Caco-2 (cell line): ENCODE results near the gene DARS1. TPM values are rescaled to one million over a fixed set of nuclear protein-coding genes. Genes with fewer than 3 reads are reported as not detected.
A peak's percentile ranks its signal among the peaks of the same experiment; 100 is the strongest.

ENCODE experiments used
- Bru-seq: library from RNA; stranded (reverse); fragments of 400-500 nt; gene quantifications from one replicate; lab custom pipeline; 2021; lab: Mats Ljungman, UMichigan
- BruChase-seq, 2 experiments: library from RNA; stranded (reverse); fragments of 400-500 nt; gene quantifications; one replicate each; lab custom pipeline; 2021; lab: Mats Ljungman, UMichigan
- BruUV-seq: library from RNA; stranded (reverse); fragments of 400-500 nt; replicated peaks from 2 replicates; lab custom pipeline; 2021; lab: Mats Ljungman, UMichigan
- CTCF ChIA-PET: fragments of 300-600 bp; sonication (Branson Sonifier 250); formaldehyde crosslinking; loops from one replicate; lab custom pipeline; 2022; ENCODE audit warnings: antibody characterized with exemption; lab: Charles Lee
- POLR2A ChIA-PET: fragments of 300-600 bp; sonication (Branson Sonifier 250); formaldehyde crosslinking; loops from one replicate; lab custom pipeline; 2022; ENCODE audit warnings: antibody characterized with exemption; lab: Charles Lee
- DNase-seq, 2 experiments: peaks; one replicate each; pipeline versions ENCODE4 v3.0.0 to v3.0.0-alpha.2; 2020 to 2022
- H3K27me3 ChIP-seq: replicated peaks from 2 replicates; pipeline ENCODE4 v1.6.0; 2011; ENCODE audit warnings: low read length; ENCODE audit not compliant: control insufficient read depth, insufficient read depth
- H3K36me3 ChIP-seq: 2 replicates; pipeline ENCODE4 v1.5.1; 2011; ENCODE audit warnings: low read length; ENCODE audit not compliant: control insufficient read depth, insufficient read depth
- H3K4me1 ChIP-seq: fragments of 250-450 bp; sonication (Bioruptor Pico); 2 replicates; pipeline ENCODE4 v1.5.1; 2020; ENCODE audit warnings: mild to moderate bottlenecking
- H3K4me3 ChIP-seq: 2 replicates; pipeline ENCODE4 v1.5.1; 2011; ENCODE audit warnings: low read depth, mild to moderate bottlenecking, control low read depth, low read length
- H3K9me3 ChIP-seq: fragments of 250-450 bp; sonication (Bioruptor Pico); 2 replicates; pipeline ENCODE4 v1.5.1; 2020; ENCODE audit warnings: mild to moderate bottlenecking, moderate library complexity
- H3K27ac Mint-ChIP-seq: one replicate; pipeline ENCODE4 v1.8.0; 2022; ENCODE audit warnings: mixed read lengths; ENCODE audit not compliant: unreplicated experiment
- H3K27me3 Mint-ChIP-seq: one replicate; pipeline ENCODE4 v1.8.0; 2022; ENCODE audit warnings: mixed read lengths; ENCODE audit not compliant: insufficient read depth, unreplicated experiment
- H3K36me3 Mint-ChIP-seq: one replicate; pipeline ENCODE4 v1.8.0; 2022; ENCODE audit warnings: mild to moderate bottlenecking, mixed read lengths; ENCODE audit not compliant: insufficient read depth, unreplicated experiment
- H3K4me1 Mint-ChIP-seq: one replicate; pipeline ENCODE4 v1.8.0; 2022; ENCODE audit warnings: low read depth, mixed read lengths; ENCODE audit not compliant: unreplicated experiment
- H3K4me3 Mint-ChIP-seq: one replicate; pipeline ENCODE4 v1.8.0; 2022; ENCODE audit warnings: mild to moderate bottlenecking, moderate library complexity, mixed read lengths; ENCODE audit not compliant: unreplicated experiment
- H3K9me3 Mint-ChIP-seq: one replicate; pipeline ENCODE4 v1.8.0; 2022; ENCODE audit warnings: mixed read lengths; ENCODE audit not compliant: unreplicated experiment
- CTCF ChIP-seq, 2 experiments: fragments of 200-600 bp in 1 of 2; IDR thresholded peaks; 1 replicate in 1 of 2; 2 replicates in 1 of 2; pipeline versions ENCODE4 v1.5.1 to v1.8.0; 2011 to 2022; ENCODE audit warnings: antibody characterized with exemption in 1 of 2, control low read depth in 1 of 2, inconsistent platforms in 1 of 2, low read depth in 1 of 2, low read length in 1 of 2, mild to moderate bottlenecking in 1 of 2, moderate library complexity in 1 of 2; ENCODE audit not compliant: insufficient read depth in 1 of 2, severe bottlenecking in 1 of 2, unreplicated experiment in 1 of 2
- intact Hi-C: fragments of 100-400 bp; cut with micrococcal nuclease; formaldehyde crosslinking; loops from one replicate; pipeline ENCODE4 v1.10.0; 2022; ENCODE audit not compliant: unreplicated experiment
- long read RNA-seq: library from polyadenylated mRNA; stranded (forward); transcript quantifications from one replicate; pipeline ENCODE4 v2.0.0, GENCODE V29; 2022
- total RNA-seq: library from RNA; stranded (reverse); gene quantifications from 2 replicates; pipeline ENCODE4 v1.2.3, GENCODE V29; 2022

Gene DARS1
- 90.9 and 94.9 TPM in 2 replicates for total RNA-seq
- Bru-seq, nascent RNA: percentile 90 among the genes with signal in this experiment
- percentile 81 among the genes with signal in this experiment for BruChase-seq, experiment 1, labeled RNA remaining after a 2-hour chase
- percentile 87 among the genes with signal in this experiment for BruChase-seq, experiment 2, labeled RNA remaining after a 6-hour chase
- long read RNA-seq, transcript DARS-201 (16 exons, 2,361 nt): major isoform, 295 of 315 reads
- long read RNA-seq, partial matches to known transcripts: 3 of 315 reads
- long read RNA-seq, other reads (novel, unspliced or antisense): 17 of 315 reads

GRCh38 chr2:135985018-135985825 lies at the start of gene DARS1:
DARS1 (minus strand) TSS chr2:135985626; CDS start chr2:135985468, 158 bp downstream.
- peak within 1 kb of the TSS; percentile 97 for H3K4me3 Mint-ChIP-seq
- intact Hi-C loops: loop anchor here (5.0 kb wide), 1 partner anchor 132 kb away; the partner anchor contains the start of gene CXCR4
- peak; percentile 96 for DNase-seq
- H3K27ac Mint-ChIP-seq: peak within 1 kb of the TSS; percentile 97
- TF ChIP-seq CTCF (IDR thresholded peaks at IDR 0.05; ENCODE audit: insufficient read depth in 1 of 2, low read depth in 1 of 2, low read length in 1 of 2, severe bottlenecking in 1 of 2, unreplicated experiment in 1 of 2): no peak
- Histone ChIP-seq H3K27me3 (no peaks in the 10 kb centered on the region), H3K4me3 (peak within 1 kb of the TSS; percentile 84), H3K4me1 (0 out of 2 replicates have a peak, but pooled peaks cover 6% of the 10 kb centered on the region), H3K9me3 (no peaks in the 10 kb centered on the region), H3K36me3 (peaks cover 3% of the 10 kb centered on the region; the same call in 1 of the 2 replicates)
- BruUV-seq: TSS peak; percentile 58
- POLR2A ChIA-PET: interaction anchor here (0.8 to 1.2 kb wide), 4 partner anchors 12 to 1166 kb away, joined by 3 to 5 read pairs (median 4); partner anchors contain the start of gene MCM6
- CTCF ChIA-PET: no interaction called here
- H3K36me3 Mint-ChIP-seq: peaks cover 40% of the 10 kb centered on the region
- H3K9me3 Mint-ChIP-seq: no peaks in the 10 kb centered on the region
- no peaks in the 10 kb centered on the region for H3K4me1 Mint-ChIP-seq
- no peaks in the 10 kb centered on the region for H3K27me3 Mint-ChIP-seq

GRCh38 chr2:136034629-136035028 lies 49.2 kb upstream of the DARS1 start:
- Mint-ChIP-seq H3K9me3 (peaks cover 10% of the 10 kb centered on the region), H3K36me3 (no peaks in the 10 kb centered on the region), H3K27ac (no peak overlapping the region), H3K4me1 (no peaks in the 10 kb centered on the region), H3K27me3 (peaks cover 15% of the 10 kb centered on the region), H3K4me3 (no peak overlapping the region)
- Histone ChIP-seq H3K4me3 (no peak overlapping the region), H3K27me3 (no peaks in the 10 kb centered on the region; the same call in 1 of the 2 replicates), H3K36me3 (no peaks in the 10 kb centered on the region), H3K9me3 (no peaks in the 10 kb centered on the region), H3K4me1 (no peaks in the 10 kb centered on the region)
- no peak for TF ChIP-seq CTCF (IDR thresholded peaks at IDR 0.05; ENCODE audit: insufficient read depth in 1 of 2, low read depth in 1 of 2, low read length in 1 of 2, severe bottlenecking in 1 of 2, unreplicated experiment in 1 of 2)
- intact Hi-C loops: no loop called here
- ChIA-PET CTCF (no interaction called here), POLR2A (no interaction called here)
- DNase-seq: no peak
- BruUV-seq: no TSS peak

- DNase-seq: no peak
- intact Hi-C loops: no loop called here
- Mint-ChIP-seq H3K4me1 (no peaks in the 10 kb centered on the region), H3K27me3 (peaks cover 7% of the 10 kb centered on the region), H3K27ac (no peak overlapping the region), H3K4me3 (no peak overlapping the region), H3K9me3 (no peaks in the 10 kb centered on the region), H3K36me3 (no peaks in the 10 kb centered on the region)
- no peak for TF ChIP-seq CTCF (IDR thresholded peaks at IDR 0.05; ENCODE audit: insufficient read depth in 1 of 2, low read depth in 1 of 2, low read length in 1 of 2, severe bottlenecking in 1 of 2, unreplicated experiment in 1 of 2)
- Histone ChIP-seq H3K27me3 (no peaks in the 10 kb centered on the region; the same call in 1 of the 2 replicates), H3K4me1 (no peaks in the 10 kb centered on the region), H3K9me3 (no peaks in the 10 kb centered on the region), H3K4me3 (no peak overlapping the region), H3K36me3 (no peaks in the 10 kb centered on the region)
- ChIA-PET CTCF (no interaction called here), POLR2A (no interaction called here)
- no TSS peak for BruUV-seq
These were observed 47.5 kb upstream of the DARS1 start for GRCh38 chr2:136032817-136033535.
